ENCODE data around the gene DDX42. TPM values are rescaled to one million over a fixed set of nuclear protein-coding genes. Genes with fewer than 3 reads are reported as not detected.

The DDX42 gene
- total RNA-seq, 1 donor from 2014 or later = 93.8 TPM

DNA sequence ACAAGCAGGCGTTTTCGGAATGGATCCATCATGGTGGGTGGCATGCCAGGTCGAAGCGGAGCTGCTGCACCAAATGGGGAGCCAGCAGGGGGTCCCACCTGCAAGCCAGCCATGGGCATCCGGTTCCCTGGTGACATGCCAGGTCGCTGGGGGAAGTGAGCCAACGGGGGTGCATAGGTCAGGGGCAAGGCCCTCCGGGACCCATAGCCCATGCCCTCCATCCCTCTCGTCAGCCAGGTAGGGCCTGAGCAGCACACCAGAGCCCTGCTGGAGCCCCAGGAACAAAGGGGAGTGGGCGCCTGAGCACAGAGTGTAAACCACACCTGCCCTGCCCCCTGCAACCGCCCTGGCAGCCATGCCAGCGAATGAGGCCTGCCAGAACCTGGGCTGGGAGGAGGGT is 63.5 kb downstream of the DDX42 start:
- peaks cover 50% of the 10 kb centered on the region for H3K36me3 ChIP-seq
- H3K27ac ChIP-seq = peak overlapping the region; percentile 94
- H3K9me3 ChIP-seq = no peaks in the 10 kb centered on the region
- intact Hi-C loops (cut with DNase I) = no loop called here
- no peak for ATAC-seq
- no peak overlapping the region for H3K4me3 ChIP-seq
- TF ChIP-seq, protein P1, sequence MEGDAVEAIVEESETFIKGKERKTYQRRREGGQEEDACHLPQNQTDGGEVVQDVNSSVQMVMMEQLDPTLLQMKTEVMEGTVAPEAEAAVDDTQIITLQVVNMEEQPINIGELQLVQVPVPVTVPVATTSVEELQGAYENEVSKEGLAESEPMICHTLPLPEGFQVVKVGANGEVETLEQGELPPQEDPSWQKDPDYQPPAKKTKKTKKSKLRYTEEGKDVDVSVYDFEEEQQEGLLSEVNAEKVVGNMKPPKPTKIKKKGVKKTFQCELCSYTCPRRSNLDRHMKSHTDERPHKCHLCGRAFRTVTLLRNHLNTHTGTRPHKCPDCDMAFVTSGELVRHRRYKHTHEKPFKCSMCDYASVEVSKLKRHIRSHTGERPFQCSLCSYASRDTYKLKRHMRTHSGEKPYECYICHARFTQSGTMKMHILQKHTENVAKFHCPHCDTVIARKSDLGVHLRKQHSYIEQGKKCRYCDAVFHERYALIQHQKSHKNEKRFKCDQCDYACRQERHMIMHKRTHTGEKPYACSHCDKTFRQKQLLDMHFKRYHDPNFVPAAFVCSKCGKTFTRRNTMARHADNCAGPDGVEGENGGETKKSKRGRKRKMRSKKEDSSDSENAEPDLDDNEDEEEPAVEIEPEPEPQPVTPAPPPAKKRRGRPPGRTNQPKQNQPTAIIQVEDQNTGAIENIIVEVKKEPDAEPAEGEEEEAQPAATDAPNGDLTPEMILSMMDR (IDR thresholded peaks at IDR 0.05) = no peak
- H3K27me3 ChIP-seq = no peaks in the 10 kb centered on the region
- peaks cover 49% of the 10 kb centered on the region for H3K4me1 ChIP-seq
- DNase-seq = no peak

DNA sequence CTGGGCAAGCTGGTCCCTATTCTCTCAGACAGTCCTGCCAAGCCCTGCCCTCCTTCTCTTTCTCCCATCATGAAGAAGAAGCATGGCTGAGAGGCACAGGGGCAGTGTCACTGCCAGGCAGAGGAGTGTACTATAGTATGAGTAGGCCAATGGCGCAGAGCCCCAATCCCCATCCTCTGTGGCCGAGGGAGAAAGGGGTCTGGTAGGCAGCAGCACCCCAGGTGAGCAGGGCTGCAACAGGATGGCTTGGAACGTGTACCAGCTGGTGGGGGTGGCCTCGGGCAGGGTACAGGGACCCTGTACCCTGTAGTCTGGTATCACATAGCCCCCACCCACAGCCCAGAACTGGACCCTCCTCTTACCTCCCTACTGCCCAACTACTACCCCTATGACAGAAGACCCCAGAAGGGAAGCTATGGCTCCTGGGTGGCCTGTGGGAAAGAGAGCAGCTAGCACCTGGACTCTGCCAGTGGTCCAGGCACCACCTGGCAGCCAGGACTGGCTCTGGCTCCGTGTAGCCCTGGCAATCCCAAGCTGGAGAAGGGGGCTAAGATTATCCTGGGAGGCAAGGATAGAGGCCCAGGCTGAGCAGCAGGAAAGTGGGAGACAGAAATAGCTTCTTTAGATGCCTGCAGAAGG is 64.1 kb downstream of the DDX42 start:
- Histone ChIP-seq H3K4me3 (no peak overlapping the region), H3K27ac (peak overlapping the region; percentile 94), H3K27me3 (no peaks in the 10 kb centered on the region), H3K36me3 (peaks cover 44% of the 10 kb centered on the region), H3K4me1 (peaks cover 49% of the 10 kb centered on the region), H3K9me3 (no peaks in the 10 kb centered on the region)
- DNase-seq = no peak
- no peak for ATAC-seq
- TF ChIP-seq, protein P1 (IDR thresholded peaks at IDR 0.05) = no peak
- intact Hi-C loops (cut with DNase I) = no loop called here

DNA sequence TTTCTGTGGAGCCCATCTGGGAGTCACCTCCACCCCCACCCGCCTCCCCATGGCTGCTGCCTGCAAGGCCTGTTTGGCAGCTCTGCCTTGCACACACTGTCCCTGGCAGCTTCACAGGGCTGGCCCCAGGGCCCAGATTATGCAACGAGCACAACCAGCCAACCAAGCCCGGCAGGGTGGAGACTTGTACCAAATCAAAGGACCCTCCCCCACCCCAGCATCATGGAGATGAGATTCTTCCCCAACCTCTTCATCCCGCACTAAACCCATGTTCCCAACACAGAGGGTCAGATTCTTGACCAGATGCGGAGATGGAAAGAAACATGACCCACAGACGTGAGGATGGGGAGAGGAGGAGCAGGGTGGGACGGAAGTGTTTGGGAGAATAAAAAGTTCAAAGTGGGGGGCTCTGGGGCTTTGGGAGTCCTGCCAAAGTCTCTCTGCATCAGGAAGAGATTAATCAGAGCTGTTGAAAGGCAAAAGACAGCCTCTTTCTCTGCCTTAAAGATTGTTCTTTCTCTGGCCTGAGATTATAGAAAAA is 64.7 kb downstream of the DDX42 start:
- H3K4me1 ChIP-seq = peaks cover 49% of the 10 kb centered on the region
- H3K4me3 ChIP-seq = peak overlapping the region; percentile 88
- DNase-seq = peak; percentile 94
- TF ChIP-seq, protein P1 (IDR thresholded peaks at IDR 0.05) = no peak
- peak overlapping the region; percentile 94 for H3K27ac ChIP-seq
- no peaks in the 10 kb centered on the region for H3K27me3 ChIP-seq
- no peaks in the 10 kb centered on the region for H3K9me3 ChIP-seq
- intact Hi-C loops (cut with DNase I) = no loop called here
- H3K36me3 ChIP-seq = peaks cover 38% of the 10 kb centered on the region
- ATAC-seq = peak; percentile 53

DNA sequence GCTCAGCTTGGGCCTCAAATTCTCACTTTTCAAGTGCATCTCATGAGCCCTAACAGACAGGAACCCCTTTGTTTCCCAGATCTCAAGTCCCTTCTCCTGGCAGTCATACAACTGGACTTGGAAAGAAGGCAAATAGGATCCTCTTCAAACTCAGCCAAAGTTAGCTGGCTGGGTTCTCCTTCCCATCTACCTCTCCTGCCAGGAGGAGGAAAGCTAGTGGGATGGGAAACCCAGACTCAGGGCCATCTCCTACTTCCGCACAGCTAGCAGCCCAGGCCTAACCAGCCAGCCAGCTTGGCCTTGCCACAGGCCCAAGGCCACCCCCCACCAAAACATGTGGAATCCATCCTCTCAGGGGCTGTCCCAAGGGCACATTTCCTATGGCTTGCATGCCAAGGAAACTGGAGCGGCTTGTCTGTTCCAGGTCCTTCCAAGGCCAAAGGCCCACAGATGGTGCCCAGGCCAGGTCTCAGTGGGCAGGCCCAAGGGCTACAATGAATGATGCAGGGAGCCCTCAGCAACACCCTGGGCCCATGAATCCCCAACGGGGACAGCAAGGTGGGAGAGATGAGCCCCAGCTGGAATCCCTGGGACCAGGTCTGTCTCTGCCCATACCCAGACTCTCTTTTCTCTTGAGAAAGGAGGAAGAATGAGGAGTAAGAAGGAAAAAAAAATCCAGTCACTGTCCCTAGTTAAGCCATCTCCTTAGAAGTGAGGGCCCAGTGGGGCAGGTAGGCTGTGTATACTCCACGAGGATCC is 66.8 kb downstream of the DDX42 start:
- DNase-seq = no peak
- no peaks in the 10 kb centered on the region for H3K27me3 ChIP-seq
- no peak for ATAC-seq
- TF ChIP-seq, protein P1 (IDR thresholded peaks at IDR 0.05) = no peak
- H3K9me3 ChIP-seq = no peaks in the 10 kb centered on the region
- H3K4me1 ChIP-seq = peaks cover 42% of the 10 kb centered on the region
- peak overlapping the region; percentile 94 for H3K27ac ChIP-seq
- peak overlapping the region; percentile 88 for H3K4me3 ChIP-seq
- intact Hi-C loops (cut with DNase I) = no loop called here
- H3K36me3 ChIP-seq = peaks cover 17% of the 10 kb centered on the region

DNA sequence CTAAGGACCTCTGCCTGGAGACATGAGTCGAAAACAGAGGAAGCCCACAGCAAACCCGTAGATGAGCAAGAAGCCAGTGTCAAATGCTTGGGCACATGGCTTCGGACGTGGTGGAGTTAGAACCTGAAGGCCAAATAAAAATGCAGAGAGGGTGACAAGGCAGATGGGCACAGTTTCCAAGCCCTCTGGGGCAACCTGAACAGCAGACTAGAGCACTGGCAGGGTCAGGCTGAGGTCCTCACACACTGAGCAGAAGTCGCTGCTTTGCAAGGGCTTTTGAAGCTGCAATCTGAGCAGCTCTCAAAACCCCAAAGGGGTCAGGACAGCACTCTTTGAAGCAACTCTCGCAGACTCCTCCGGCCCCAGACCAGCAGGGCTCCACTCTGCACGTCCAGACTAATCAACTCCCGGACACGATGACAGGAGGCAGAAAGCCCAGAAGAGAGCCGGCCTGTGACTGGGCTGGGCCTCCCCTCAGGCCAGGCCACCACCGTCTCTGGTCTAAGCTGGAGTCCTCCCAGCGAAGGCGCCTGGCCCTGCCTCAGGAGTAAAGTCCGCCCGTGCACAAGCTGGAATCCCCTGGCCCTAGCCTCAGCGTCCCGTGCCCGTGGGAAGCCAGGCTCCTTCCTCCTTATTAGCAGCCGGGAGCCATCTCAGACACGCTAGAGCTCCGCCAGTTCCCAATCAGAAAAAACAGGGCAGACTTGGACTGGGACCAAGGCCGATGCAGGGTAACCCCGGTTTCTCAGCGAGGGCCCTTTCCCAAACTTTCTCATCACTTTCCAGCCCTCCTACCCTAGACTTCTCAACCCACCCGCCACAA is 67.6 kb downstream of the DDX42 start:
- TF ChIP-seq, protein P1 (IDR thresholded peaks at IDR 0.05) = no peak
- Histone ChIP-seq H3K4me1 (peaks cover 42% of the 10 kb centered on the region), H3K27ac (peak overlapping the region; percentile 94), H3K27me3 (no peaks in the 10 kb centered on the region), H3K4me3 (peak overlapping the region; percentile 88), H3K9me3 (no peaks in the 10 kb centered on the region), H3K36me3 (peaks cover 10% of the 10 kb centered on the region)
- peak; percentile 0 for ATAC-seq
- DNase-seq = peak; percentile 80
- intact Hi-C loops (cut with DNase I) = no loop called here

All from upper lobe of right lung (tissue), 1 donor.